Putamen (tissue), 1 donor: ENCODE data around the gene TSPEAR.
"Not testable (repeated sequence)": the region's sequence is repeated elsewhere in the genome, so short reads cannot be mapped to it uniquely, and the experiment has no call there.

Experiments used
- DNase-seq: peaks from one replicate; pipeline ENCODE4 v3.0.0-alpha.2; 2016; ENCODE audit warnings: low spot score

Gene TSPEAR

GRCh38 chr21:44627181-44627822, 84.1 kb downstream of the TSPEAR start:
- not testable (repeated sequence) for DNase-seq

DNA sequence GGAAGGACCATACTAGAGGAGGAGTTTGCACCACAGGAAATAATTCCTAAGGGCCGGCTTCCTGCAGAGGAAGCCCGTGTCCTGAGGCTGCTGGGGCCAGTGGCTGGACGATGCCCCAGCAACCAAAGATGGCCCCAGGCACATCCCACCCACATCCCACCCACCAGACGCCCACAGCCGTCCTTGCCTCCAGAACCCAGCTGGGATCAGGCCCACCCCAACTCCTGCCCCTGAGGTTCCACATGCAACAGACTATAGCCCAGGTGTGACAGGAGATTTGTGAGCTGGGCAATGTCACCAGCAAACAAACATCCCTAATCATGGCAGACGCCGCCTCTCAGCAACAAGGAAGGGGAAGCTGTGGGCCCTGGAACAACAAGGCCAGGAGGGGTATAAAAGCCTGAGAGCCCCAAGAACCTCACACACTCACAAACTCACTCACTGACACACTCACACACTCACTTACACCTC, 84.7 kb downstream of the TSPEAR start, which contains the start of gene KRTAP10-9:
Gene KRTAP10-9, plus strand, starts transcription at position 421 of the 471 bp plus-strand sequence. CDS start 79 bp downstream, outside the sequence.
- no peak for DNase-seq

- DNase-seq = no peak
Measured at GRCh38 chr21:44626262-44626661, 85.1 kb downstream of the TSPEAR start.

DNA sequence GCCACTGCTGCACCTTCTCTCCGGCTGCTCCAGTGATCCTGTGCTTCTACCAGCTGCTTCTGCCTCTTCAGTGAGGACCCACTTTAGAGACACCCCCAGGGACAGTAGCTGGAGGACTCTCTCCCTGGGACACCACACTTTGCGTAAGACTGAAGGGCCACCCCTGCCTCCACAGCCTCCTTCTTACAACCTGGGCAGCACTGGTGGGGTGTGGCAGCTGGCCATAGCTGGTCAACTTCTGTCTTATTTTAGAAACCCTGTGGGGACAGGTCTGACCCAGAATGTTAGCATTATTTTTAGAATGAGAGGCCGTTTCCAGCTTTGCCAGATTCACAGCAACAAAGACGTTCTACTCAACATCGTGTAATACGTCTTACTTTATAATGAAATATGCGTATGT, 85.6 kb downstream of the TSPEAR start:
- DNase-seq = no peak

DNA sequence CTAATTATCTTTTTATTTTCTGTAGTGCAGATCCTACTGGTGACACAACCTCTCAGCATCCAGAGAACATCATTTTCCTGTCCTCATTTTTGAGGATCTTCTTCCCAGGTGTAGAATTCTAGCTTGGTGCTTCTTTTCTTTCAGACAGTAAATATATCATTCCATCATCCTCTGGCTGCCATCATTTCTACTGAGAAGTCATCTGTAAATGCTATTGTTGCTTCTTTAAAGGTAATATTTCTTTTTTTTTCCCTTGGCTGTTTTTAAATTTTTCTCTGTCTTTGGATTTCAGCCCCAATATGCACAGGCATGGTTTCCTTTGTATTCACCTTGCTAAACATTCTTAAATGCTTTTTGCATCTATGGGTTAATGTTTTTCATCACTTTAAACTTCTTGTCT, 87.8 kb downstream of the TSPEAR start:
- DNase-seq = no peak

- no peak for DNase-seq
Measured at GRCh38 chr21:44619886-44620285, 91.5 kb downstream of the TSPEAR start.

DNA sequence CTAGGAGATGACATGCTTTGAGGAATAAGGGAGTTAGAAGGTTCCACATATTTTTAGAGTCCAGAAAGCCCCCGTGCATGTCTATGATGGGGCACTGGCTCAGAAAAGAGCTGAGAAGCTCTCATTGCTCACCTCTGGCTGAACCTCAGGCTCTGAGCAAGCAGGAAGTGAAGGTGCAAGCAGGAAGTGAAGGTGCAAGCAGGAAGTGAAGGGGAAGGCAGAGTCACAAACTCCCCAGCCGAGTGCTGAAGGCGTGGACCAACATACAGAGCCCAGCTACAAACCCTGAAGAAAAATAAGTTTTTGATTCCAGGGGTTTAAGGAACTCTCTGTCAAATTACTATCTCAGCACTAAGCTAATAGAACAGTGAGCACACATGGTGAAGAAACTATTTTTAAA, 92.5 kb downstream of the TSPEAR start:
- no peak for DNase-seq

DNA sequence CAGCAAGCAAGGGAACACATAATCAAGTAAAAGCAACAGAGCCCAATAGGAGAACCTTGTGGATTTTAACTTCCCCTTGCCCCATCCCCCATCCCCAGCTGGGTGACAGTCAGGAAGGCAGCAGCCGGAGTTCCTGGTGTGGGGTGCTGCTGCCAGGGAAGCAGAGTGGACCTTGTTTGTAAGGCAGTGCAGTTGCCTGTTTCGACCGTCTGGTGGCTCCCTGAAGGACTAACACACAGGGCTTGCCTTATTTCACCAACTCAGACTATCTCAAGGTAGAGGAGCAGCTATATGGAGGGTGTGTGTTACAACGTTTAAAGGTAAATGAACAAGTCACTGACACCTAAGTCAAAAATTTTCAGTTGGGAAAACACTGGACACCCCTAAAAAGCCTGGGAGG, 92.9 kb downstream of the TSPEAR start:
- DNase-seq = no peak

DNA sequence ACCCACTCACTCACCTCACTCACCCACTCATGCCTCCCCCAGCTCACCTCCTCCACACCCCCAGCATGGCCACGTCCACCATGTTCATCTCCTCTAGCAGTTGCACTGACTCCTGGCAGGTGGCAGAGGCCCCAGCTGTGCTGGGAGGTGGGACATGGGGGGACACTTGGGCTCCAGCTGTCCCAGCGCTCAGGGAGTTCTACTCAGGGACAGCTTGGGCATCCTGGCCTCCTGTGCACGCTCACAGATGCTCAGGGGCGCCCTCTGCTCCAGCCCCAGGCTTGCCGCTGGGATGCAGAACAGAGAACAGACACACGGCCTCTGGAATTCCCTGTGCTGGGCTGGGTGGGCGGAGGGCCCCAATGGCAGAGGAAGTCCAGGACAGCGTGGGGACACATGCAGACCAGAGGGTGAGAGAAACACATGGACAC, 94.3 kb downstream of the TSPEAR start:
- no peak for DNase-seq

- no peak for DNase-seq
Measured at GRCh38 chr21:44616591-44616926, 94.8 kb downstream of the TSPEAR start.

DNA sequence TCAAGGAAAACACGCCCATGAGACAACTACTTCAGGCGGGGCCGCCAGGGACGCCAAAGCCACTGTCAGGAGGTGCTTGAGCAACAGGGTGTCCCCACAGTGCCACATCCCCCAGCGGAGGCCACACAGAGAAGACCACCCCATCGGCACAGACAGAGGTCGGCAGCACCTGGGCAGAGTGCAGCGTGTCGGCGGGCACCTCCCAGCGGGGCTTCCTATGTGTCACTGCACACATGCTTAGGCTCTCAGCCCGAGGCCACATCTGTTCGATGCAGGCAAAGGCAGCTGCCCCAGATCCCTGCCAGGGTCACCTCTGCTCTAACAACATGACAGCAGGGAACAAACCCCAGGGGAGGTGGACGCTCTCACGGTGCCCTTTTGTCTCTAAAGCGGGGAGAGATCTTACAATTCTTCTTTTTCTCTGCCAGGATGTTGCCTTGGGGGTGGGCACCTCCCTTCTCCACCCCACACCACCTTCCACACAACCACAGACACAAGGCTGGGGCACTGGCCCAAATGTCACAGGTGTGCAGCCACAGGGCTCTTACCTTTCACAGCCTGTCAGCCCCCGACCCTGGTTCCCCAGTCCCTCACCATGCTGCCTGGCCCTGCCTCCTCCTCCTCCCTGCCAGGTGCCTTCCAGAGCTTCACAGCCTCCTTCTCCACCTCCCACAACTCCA, 95.3 kb downstream of the TSPEAR start:
- DNase-seq = no peak

GRCh38 chr21:44615466-44615865, 95.9 kb downstream of the TSPEAR start:
- no peak for DNase-seq

- no peak for DNase-seq
Measured at GRCh38 chr21:44614961-44615391, 96.4 kb downstream of the TSPEAR start.

GRCh38 chr21:44614161-44614631, 97.2 kb downstream of the TSPEAR start:
- DNase-seq = no peak

- no peak for DNase-seq
Measured at GRCh38 chr21:44613386-44614155, 97.8 kb downstream of the TSPEAR start.

- no peak for DNase-seq
Measured at GRCh38 chr21:44612669-44613229, 98.6 kb downstream of the TSPEAR start.

DNA sequence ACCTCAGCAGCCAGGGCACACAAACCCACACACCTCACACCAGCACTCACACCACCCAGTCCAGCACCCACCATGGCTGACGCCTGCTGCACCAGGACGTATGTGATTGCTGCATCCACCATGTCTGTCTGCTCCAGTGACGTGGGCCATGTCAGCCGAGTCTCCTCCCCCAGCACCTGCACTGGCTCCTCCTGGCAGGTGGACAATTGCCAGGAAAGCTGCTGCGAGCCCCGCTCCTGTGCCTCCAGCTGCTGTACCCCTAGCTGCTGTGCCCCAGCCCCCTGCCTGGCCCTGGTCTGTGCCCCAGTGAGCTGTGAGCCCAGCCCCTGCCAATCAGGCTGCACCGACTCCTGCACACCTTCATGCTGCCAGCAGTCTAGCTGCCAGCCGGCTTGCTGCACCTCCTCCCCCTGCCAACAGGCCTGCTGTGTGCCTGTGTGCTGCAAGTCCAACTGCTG, 99.3 kb downstream of the TSPEAR start, which contains the start of gene KRTAP10-8:
Gene KRTAP10-8, plus strand, starts transcription at position 51 of the 458 bp plus-strand sequence. Its CDS starts 22 bp downstream, at position 73.
- no peak for DNase-seq

DNA sequence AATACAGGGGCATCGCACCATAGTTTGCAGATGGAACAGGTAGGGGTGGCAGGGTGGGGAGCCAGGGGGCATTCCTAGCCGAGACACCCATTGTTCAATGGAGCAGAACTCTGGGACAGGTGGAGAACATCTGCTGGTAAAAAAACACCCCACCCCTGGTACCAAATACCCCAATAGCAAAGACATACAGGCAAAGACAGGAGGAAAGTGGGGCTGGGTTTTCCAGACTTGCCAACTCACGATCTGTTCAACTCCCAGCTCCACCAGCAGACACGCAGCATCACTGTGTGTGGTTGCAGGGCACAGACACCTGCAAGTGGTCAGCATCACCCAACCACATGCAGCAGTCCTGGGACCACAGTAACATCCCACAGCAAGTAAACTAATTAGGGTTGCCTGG, 99.8 kb downstream of the TSPEAR start:
- no peak for DNase-seq

DNA sequence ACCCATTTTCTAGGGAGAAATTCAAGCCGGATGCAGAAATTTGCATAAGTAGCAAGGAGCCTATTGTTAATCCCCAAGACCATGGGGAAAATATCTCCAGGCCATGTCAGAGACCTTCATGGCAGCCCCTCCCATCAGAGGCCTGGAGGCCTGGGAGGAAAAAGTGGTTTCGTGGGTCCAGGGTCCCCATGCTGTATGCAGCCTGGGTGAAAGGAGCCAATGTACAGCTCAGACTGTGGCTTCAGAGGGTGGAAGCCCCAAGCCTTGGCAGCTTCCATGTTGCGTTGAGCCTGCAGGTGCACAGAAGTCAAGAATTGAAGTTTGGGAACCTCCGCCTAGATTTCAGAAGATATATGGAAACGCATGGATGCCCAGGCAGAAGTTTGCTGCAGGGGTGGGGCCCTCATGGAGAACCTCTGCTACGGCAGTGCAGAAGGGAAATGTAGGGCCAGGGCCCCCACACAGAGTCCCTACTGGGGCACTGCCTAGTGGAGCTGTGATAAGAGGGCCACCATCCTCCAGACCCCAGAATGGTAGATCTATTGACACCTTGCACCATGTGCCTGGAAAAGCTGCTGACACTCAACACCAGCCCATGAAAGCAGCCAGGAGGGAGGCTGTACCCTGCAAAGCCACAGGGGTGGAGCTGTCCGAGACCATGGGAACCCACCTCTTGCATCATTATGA, 101.1 kb downstream of the TSPEAR start:
- not testable (repeated sequence) for DNase-seq

DNA sequence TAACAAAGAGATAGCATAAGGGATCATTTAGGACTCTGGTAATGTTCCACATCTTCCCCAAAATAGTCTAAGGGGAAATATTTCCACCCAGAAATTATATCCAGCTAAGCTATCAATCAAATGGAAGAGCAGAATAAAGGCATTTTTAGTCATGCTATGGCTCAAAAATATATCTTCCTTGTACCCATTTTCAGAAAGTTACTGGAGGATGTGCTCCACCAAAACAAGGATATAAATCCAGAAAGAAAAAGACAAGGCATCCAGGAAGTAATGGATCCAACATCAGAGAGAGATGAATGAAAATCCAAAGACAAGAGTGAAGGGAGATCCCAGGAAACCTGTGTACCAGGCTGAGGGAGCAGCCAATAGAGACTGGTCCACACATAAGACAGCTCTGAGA, 102.2 kb downstream of the TSPEAR start:
- DNase-seq = no peak

DNA sequence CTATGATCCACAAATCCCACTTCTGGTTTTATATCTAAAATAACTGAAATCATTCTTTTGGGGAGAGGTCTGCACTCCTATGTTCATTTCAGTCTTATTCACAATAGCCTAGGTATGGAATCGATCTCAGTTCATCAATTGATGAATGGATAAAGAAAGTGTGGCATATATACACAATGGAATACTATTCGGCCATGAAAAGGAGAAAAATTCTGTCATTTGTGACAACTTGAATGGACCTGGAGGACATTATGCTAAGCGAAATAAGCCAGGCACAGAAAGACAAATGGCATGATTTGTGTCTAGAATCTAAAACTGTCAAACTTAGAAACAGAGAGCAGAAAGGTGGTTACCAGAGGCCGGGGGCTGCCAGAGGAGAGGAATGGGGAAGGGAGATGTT, 104.9 kb downstream of the TSPEAR start:
- no peak for DNase-seq

DNA sequence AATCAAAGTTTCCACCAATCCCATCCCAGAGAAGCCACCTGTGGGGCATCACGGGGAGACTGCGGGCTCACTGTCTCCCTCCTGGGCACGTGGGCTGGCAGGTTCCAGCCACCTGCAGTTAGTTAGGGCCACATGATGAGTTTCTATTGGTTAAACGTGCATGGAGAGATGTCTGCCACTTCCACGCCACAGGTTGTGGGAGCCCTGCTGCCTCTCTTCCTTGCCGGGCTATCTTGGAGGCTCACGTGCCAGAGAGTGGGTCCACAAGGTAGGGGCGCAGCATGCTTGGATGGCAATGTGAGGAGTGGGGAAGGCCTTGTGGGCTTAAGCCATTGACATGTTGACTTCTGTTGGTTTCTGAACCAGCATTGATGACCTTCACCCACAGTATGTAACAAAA, 107.5 kb downstream of the TSPEAR start:
- no peak for DNase-seq
